Right cardiac atrium (tissue), 5 donors: ENCODE data around the gene AFAP1. TPM values are rescaled to one million over a fixed set of nuclear protein-coding genes. Genes with fewer than 3 reads are reported as not detected.
A peak's percentile ranks its signal among the peaks of the same experiment; 100 is the strongest.

Experiments
- ATAC-seq, 2 donors: fragments of 200-7000 bp; cut with Tn5 transposase; one replicate each; pipeline versions ENCODE4 v1.8.0 to v1.9.1; 2020; ENCODE audit warnings: moderate library complexity in 2 of 2, mild to moderate bottlenecking in 1 of 2
- DNase-seq, 3 donors: peaks; one replicate each; pipeline ENCODE4 v3.0.0-alpha.2; 2020
- H3K27ac ChIP-seq: one replicate; pipeline ENCODE4 v1.5.1; 2013; ENCODE audit warnings: mild to moderate bottlenecking, low read length, control low read depth, moderate library complexity
- H3K27me3 ChIP-seq: one replicate; pipeline ENCODE4 v1.6.1; 2013; ENCODE audit not compliant: control insufficient read depth, insufficient read depth
- H3K4me1 ChIP-seq: one replicate; pipeline ENCODE4 v1.6.1; 2013; ENCODE audit warnings: low read length; ENCODE audit not compliant: control insufficient read depth, insufficient read depth
- H3K4me3 ChIP-seq: one replicate; pipeline ENCODE4 v1.5.1; 2013; ENCODE audit warnings: low read length, control low read depth
- H3K9me3 ChIP-seq: one replicate; pipeline ENCODE4 v1.6.1; 2013; ENCODE audit warnings: low read length; ENCODE audit not compliant: control insufficient read depth
- WGBS: extraction: QIAGEN DNeasy Blood & Tissue Kit; methylation state at CpG from one replicate; pipeline ENCODE4 v1.1.7; 2013; 5-methylcytosine and 5-hydroxymethylcytosine counted together
- intact Hi-C, 4 donors: fragments of 100-400 bp; cut with DNase I; formaldehyde crosslinking; loops; one replicate each; pipeline versions ENCODE4 v1.11.0 to v1.14.0; 2022 to 2023
- polyA plus RNA-seq: library from polyadenylated mRNA; stranded (reverse); fragments of 200-250 nt; gene quantifications from one replicate; pipeline ENCODE4 v1.2.3, GENCODE V29; 2013
- total RNA-seq, 4 donors: library from RNA; stranded (reverse); fragmentation: NEBNext Ultra II Directional; extraction: Animal tissue kit (Norgen Biotek cat#: 25700); gene quantifications; one replicate each; pipeline ENCODE4 v1.2.1, GENCODE V29; 2021
- donor health status: healthy with polysubstance abuse.
- donor health status: DM: no; HTN: yes; CAD: no.
- donor health status: DM: no; HTN: no; CAD: no.
- donor health status: DM: no; HTN: yes; CAD: no; lungs with severe emphysema.
- donor health status: DM: yes; HTN: yes; CAD: no.

The AFAP1 gene
- total and polyA plus RNA-seq, 5 donors: 7.8 to 43.6 (median 25.4) TPM

- Histone ChIP-seq H3K27me3 (no peaks in the 10 kb centered on the region), H3K4me3 (no peak overlapping the region), H3K9me3 (no peaks in the 10 kb centered on the region), H3K4me1 (no peaks in the 10 kb centered on the region), H3K27ac (no peak overlapping the region)
- intact Hi-C loops: no loop called here
- WGBS: 79% methylated on average over 26 of the region's 26 CpGs
- DNase-seq (peak in 1 of 3 donors; percentile 50), ATAC-seq (no peak)
Observed at GRCh38 chr4:7771541-7772507, 167.8 kb downstream of the AFAP1 start.

GRCh38 chr4:7771056-7771455, 168.6 kb downstream of the AFAP1 start:
- Histone ChIP-seq H3K27me3 (no peaks in the 10 kb centered on the region), H3K27ac (no peak overlapping the region), H3K9me3 (no peaks in the 10 kb centered on the region), H3K4me3 (no peak overlapping the region), H3K4me1 (no peaks in the 10 kb centered on the region)
- peak in 1 of 3 donors; percentile 13 for DNase-seq
- intact Hi-C loops: no loop called here
- WGBS: 70% methylated on average over 6 of the region's 6 CpGs
- no peak for ATAC-seq

DNA sequence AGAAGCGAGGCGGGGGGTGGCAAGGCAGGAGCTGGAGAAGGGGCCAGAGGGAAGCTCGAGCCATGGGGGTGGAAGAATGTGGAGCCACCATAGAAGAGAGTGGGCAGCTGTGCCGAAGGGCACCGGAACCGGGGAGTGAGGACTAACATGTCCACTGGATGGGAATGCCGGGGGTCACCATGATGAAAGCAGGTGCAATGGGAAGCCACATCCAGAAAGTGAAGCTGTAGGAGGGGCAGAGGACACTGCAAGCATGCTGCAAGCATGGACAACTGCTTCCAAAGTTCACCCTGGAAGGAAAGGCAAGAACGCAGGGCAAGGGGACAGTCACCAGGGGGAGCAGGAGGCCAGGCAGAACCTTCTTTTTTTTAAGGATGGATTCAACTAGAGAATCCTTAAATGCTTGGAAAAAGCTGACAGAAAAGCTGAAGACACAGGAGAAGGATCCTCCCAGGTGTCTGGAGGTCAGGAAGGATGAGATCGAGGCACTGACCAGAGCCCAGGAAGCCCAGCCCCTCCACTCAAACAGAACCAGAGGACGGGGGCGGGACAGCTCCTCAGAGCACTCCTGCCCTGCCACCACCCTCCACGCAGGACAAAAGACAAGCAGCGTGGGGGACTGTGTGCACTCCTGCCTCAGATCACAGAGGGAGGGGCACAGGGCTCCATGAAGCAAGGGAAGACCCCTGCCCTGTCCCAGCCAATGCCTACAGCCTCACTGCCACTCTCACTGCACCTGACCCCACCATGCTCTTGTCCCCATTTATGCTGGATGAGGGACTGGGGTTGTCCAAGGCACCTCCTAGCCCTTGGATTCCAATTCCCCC, 169.2 kb downstream of the AFAP1 start:
- H3K4me3 ChIP-seq: no peak overlapping the region
- DNase-seq (peak in 1 of 3 donors; percentile 45), ATAC-seq (no peak)
- no peaks in the 10 kb centered on the region for H3K9me3 ChIP-seq
- no peaks in the 10 kb centered on the region for H3K4me1 ChIP-seq
- H3K27me3 ChIP-seq: no peaks in the 10 kb centered on the region
- intact Hi-C loops: no loop called here
- no peak overlapping the region for H3K27ac ChIP-seq
- WGBS: 78% methylated on average over 13 of the region's 13 CpGs

- Histone ChIP-seq H3K9me3 (no peaks in the 10 kb centered on the region), H3K27ac (no peak overlapping the region), H3K4me3 (no peak overlapping the region), H3K27me3 (no peaks in the 10 kb centered on the region), H3K4me1 (no peaks in the 10 kb centered on the region)
- 80% methylated on average over 20 of the region's 20 CpGs for WGBS
- ATAC-seq (no peak), DNase-seq (peak in 2 of 3 donors; percentile 20 to 39)
- intact Hi-C loops: no loop called here
Observed at GRCh38 chr4:7769396-7770223, 170.1 kb downstream of the AFAP1 start.

DNA sequence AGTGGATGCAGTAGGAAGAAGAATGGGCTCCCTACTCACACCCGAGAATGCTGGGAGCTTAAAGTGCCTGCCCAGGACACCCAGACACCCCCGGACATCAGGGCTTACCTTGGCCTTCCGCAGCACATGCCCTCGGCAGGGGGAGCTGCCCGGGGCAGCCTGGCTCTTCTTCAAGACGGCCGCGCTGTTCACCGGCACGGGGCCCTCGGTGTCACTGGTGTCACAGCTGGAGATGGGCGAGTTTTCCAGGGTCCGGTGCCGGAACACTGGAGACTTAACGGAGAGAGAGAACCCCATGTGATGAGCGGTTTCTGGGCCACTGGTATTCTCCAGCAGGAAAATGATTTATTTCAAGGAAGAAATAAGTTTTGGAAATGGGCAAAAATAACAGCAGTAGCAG, 170.9 kb downstream of the AFAP1 start:
- peak in 2 of 3 donors; percentile 37 to 44 for DNase-seq
- no peak for ATAC-seq
- no peak overlapping the region for H3K4me3 ChIP-seq
- H3K27me3 ChIP-seq: no peaks in the 10 kb centered on the region
- WGBS: 91% methylated on average over 16 of the region's 16 CpGs
- H3K9me3 ChIP-seq: no peaks in the 10 kb centered on the region
- intact Hi-C loops: no loop called here
- H3K4me1 ChIP-seq: no peaks in the 10 kb centered on the region
- H3K27ac ChIP-seq: no peak overlapping the region

DNA sequence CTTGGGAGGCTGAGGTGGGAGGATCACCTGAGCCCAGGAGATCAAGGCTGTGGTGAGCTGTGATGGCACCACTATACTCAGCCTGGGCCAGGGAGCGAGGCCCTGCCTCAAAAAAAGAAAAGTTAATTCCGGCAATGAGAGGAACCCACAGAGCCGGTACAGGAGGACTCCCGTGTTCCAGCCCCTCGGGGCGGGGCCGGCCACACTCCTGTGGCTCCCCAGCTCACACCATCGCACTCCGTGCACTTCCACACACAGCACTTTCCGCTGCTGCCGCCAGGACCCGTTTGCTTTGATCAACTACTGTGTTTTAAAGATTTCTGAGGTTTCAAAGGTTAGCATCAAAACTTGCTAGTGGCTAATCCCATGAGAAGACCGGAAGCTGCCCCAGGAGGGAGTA, 171.7 kb downstream of the AFAP1 start:
- intact Hi-C loops: no loop called here
- Histone ChIP-seq H3K9me3 (no peaks in the 10 kb centered on the region), H3K4me1 (no peaks in the 10 kb centered on the region), H3K27me3 (no peaks in the 10 kb centered on the region), H3K4me3 (no peak overlapping the region), H3K27ac (no peak overlapping the region)
- DNase-seq (peak in 2 of 3 donors; percentile 18 to 35), ATAC-seq (no peak)
- 91% methylated on average over 13 of the region's 13 CpGs for WGBS

DNA sequence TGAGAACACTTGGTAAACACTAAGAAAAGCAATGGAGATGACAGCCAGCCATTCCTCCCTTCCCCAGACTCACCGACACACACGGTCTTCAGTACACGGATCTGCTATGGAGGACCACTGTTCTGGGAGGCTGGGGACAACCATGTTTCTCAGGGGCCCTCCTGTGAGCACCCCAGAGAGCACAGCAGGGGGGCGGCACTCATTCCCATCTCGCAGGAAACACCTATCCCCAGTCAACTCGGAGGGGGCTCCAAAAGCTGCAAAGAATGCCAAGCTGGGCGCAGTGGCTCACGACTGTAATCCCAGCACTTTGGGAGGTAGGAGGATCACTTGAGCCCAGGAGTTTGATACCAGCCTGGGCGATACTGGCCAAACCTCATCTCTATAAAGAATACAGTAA, 172.1 kb downstream of the AFAP1 start:
- 82% methylated on average over 9 of the region's 9 CpGs for WGBS
- Histone ChIP-seq H3K27ac (no peak overlapping the region), H3K4me3 (no peak overlapping the region), H3K27me3 (no peaks in the 10 kb centered on the region), H3K9me3 (no peaks in the 10 kb centered on the region), H3K4me1 (no peaks in the 10 kb centered on the region)
- no peak for ATAC-seq
- intact Hi-C loops: no loop called here
- peak in 2 of 3 donors; percentile 10 to 11 for DNase-seq

GRCh38 chr4:7766661-7767345, 172.9 kb downstream of the AFAP1 start:
- Histone ChIP-seq H3K27me3 (no peaks in the 10 kb centered on the region), H3K4me3 (no peak overlapping the region), H3K27ac (no peak overlapping the region), H3K9me3 (no peaks in the 10 kb centered on the region), H3K4me1 (no peaks in the 10 kb centered on the region)
- intact Hi-C loops: no loop called here
- DNase-seq (peak; percentile 42 to 72 (median 66)), ATAC-seq (no peak)
- 79% methylated on average over 23 of the region's 23 CpGs for WGBS

DNA sequence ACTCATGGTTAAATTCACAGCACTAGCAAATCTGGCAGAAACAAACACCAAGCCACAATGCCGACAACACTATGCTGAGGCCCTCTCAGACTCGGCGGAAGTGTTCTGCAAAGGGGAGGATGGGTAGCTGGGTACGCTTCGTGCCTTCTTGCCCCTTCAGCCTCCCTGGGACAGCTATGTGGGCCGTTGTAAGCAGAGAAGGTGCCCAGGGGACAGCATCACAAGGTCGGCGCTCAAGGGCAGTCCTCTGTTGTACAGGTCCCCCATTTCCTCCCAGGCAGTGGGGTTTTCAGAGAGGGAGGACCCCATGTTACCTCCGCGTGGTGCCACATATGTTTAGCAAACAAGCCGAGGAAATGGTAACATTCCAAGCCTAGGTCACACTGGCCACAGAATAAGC, 173.6 kb downstream of the AFAP1 start:
- H3K27me3 ChIP-seq: no peaks in the 10 kb centered on the region
- no peaks in the 10 kb centered on the region for H3K9me3 ChIP-seq
- H3K4me1 ChIP-seq: no peaks in the 10 kb centered on the region
- intact Hi-C loops: no loop called here
- no peak overlapping the region for H3K4me3 ChIP-seq
- peak in 2 of 3 donors; percentile 26 to 29 for DNase-seq
- H3K27ac ChIP-seq: no peak overlapping the region
- ATAC-seq: no peak
- WGBS: 81% methylated on average over 11 of the region's 11 CpGs

DNA sequence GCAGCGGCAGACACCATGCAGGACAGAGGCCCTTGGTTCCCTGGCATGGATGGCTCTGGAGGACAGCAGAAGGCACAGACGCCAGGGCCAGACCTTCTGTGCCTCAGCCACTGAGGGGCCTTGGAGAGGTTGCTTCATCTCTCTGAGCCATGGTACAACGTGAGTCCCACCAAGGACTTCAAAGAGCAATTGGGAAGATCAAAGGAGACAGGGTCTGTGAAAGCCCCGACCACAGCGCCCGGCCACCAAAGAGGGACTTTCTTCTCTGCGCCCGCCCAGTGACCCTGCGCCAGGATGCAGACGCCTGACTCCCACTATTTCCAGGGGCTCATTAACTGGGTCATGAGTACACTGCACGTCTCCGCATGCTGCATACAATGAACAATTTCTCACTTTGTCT, 174.0 kb downstream of the AFAP1 start:
- no peaks in the 10 kb centered on the region for H3K9me3 ChIP-seq
- H3K27ac ChIP-seq: no peak overlapping the region
- no peak for ATAC-seq
- H3K4me3 ChIP-seq: no peak overlapping the region
- H3K4me1 ChIP-seq: no peaks in the 10 kb centered on the region
- H3K27me3 ChIP-seq: no peaks in the 10 kb centered on the region
- DNase-seq: peak in 2 of 3 donors; percentile 21 to 34
- WGBS: 84% methylated on average over 12 of the region's 12 CpGs
- intact Hi-C loops: no loop called here
